Central memory CD8-positive, alpha-beta T cell (primary cell): ENCODE measurements around the gene KCNQ4.

Source experiments
- ATAC-seq: fragments of 150-1000 bp; cut with Tn5 transposase; replicated peaks from 2 replicates; pipeline ENCODE4 v1.10.0; 2022; ENCODE audit warnings: mild to moderate bottlenecking, moderate FRiP score, moderate number of reproducible peaks; ENCODE audit not compliant: poor library complexity, severe bottlenecking; ENCODE audit errors: extremely low read depth
- DNase-seq, 2 donors: peaks; one replicate each; pipeline ENCODE4 v3.0.0; 2021; ENCODE audit warnings: low spot score in 2 of 2
- H3K27ac Mint-ChIP-seq: one replicate; pipeline ENCODE4 v1.8.0; 2022; ENCODE audit warnings: low read depth, mild to moderate bottlenecking, moderate library complexity, mixed read lengths
- H3K27me3 Mint-ChIP-seq: one replicate; pipeline ENCODE4 v1.8.0; 2022; ENCODE audit warnings: mixed read lengths
- H3K36me3 Mint-ChIP-seq: one replicate; pipeline ENCODE4 v1.8.0; 2022; ENCODE audit warnings: mild to moderate bottlenecking, moderate library complexity, mixed read lengths; ENCODE audit not compliant: insufficient read depth
- H3K4me1 Mint-ChIP-seq: one replicate; pipeline ENCODE4 v1.8.0; 2022; ENCODE audit warnings: mixed read lengths
- H3K4me3 Mint-ChIP-seq: one replicate; pipeline ENCODE4 v1.8.0; 2022; ENCODE audit warnings: mild to moderate bottlenecking, moderate library complexity, mixed read lengths
- H3K9me3 Mint-ChIP-seq: one replicate; pipeline ENCODE4 v1.8.0; 2022; ENCODE audit warnings: mixed read lengths

KCNQ4 gene

DNA sequence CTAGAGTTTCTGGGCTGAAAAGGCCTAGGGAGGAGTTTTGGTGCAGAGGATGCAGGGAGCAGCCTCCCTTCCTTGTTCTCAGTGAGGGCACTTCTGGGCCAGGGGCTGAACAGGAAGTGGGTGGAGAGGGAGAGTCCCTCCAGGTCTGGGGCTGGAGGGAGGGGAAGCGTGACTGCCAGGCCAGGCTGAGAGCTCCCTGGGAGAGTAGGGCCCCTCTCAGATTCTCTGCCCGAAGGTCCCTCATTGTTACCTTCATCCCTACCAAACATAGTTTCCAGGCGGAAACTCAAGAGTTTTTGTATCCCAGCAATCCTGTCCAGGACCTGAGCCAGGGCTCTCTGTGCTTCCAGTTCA is 41.8 kb downstream of the KCNQ4 start:
- H3K36me3 Mint-ChIP-seq = no peaks in the 10 kb centered on the region
- no peaks in the 10 kb centered on the region for H3K27me3 Mint-ChIP-seq
- DNase-seq (no peak), ATAC-seq (peak; percentile 36)
- H3K27ac Mint-ChIP-seq = no peak overlapping the region
- peaks cover 25% of the 10 kb centered on the region for H3K4me1 Mint-ChIP-seq
- H3K4me3 Mint-ChIP-seq = no peak overlapping the region
- no peaks in the 10 kb centered on the region for H3K9me3 Mint-ChIP-seq

DNA sequence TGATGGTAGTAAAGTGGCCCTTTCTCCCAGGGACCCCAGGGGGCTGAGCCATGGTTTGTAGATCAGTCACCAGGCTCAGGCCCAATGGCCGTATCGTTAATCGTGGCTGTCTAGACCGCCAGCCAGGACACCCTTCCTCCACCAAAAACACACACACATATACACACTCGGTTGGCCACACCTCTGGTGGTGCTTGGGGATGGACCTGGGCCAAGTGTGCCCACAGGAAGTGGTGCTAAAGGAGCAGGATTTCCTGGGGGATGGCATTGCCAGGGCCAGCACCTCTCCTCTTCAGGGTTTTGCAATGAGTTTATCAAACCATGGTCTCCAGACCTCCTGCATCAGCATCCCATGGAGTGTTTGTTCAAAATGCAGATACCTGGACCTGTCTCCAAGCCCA is 42.4 kb downstream of the KCNQ4 start:
- H3K27me3 Mint-ChIP-seq = no peaks in the 10 kb centered on the region
- H3K4me3 Mint-ChIP-seq = no peak overlapping the region
- peaks cover 25% of the 10 kb centered on the region for H3K4me1 Mint-ChIP-seq
- peaks cover 1% of the 10 kb centered on the region for H3K36me3 Mint-ChIP-seq
- no peak for DNase-seq
- peak overlapping the region; percentile 38 for H3K27ac Mint-ChIP-seq
- no peak for ATAC-seq
- H3K9me3 Mint-ChIP-seq = no peaks in the 10 kb centered on the region

DNA sequence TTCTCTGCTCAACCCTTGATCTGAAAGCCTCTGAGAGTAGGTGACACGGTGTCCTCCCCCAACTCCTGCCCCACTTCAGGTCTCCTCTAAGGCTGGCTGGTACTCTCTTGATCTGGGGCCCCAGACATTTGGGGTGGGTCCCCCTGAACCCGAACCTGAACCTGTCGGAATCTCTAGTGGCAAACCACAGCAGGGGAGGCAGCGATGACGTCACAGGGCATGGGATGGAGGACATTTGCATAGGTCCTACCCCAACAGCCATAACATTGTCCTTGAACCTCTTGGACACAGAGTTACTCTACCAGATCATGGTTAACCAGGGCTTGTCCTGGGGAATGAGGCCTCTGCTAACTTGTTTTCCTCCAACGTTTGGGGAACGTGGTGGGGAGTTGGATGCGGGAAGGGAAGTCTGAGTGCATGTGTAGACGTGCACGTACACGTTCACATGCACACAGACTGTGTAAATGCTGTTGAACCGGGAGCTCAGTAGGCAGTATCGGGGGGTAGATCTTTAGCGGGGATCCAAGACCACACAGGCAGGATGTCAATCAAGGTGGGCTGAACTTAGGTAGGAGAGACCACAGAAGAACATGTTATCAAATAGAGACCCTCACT is 46.2 kb downstream of the KCNQ4 start:
- DNase-seq (no peak), ATAC-seq (no peak)
- no peak overlapping the region for H3K27ac Mint-ChIP-seq
- H3K9me3 Mint-ChIP-seq = no peaks in the 10 kb centered on the region
- H3K36me3 Mint-ChIP-seq = peaks cover 4% of the 10 kb centered on the region
- peaks cover 25% of the 10 kb centered on the region for H3K4me1 Mint-ChIP-seq
- no peaks in the 10 kb centered on the region for H3K27me3 Mint-ChIP-seq
- H3K4me3 Mint-ChIP-seq = no peak overlapping the region

DNA sequence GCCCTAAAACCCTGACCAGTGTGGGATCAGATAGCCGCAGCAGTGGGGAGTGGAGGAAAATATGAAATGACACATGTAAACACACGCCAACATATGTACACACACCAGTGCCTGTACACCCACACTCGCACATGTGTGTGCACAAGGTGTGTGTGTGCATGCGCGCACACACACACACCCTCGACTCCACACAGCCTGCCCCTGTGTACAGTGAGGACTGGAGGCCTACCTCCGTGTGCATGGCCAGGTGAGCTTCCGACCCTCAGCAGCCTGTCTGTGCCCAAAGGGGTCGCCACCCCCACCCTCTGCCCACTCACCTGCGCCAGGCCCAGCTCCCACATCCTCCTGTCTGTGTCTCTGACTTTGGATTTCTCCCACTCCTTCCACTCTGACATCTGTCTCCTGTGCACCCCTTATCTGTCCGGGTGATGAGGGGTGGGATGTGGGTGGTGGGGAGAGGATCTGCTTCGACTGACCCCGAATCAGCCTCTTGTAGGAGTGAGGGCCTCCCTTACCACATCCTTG is 46.9 kb downstream of the KCNQ4 start:
- no peaks in the 10 kb centered on the region for H3K9me3 Mint-ChIP-seq
- ATAC-seq (no peak), DNase-seq (no peak)
- H3K4me1 Mint-ChIP-seq = peaks cover 18% of the 10 kb centered on the region
- H3K4me3 Mint-ChIP-seq = no peak overlapping the region
- H3K36me3 Mint-ChIP-seq = peaks cover 4% of the 10 kb centered on the region
- no peaks in the 10 kb centered on the region for H3K27me3 Mint-ChIP-seq
- no peak overlapping the region for H3K27ac Mint-ChIP-seq

DNA sequence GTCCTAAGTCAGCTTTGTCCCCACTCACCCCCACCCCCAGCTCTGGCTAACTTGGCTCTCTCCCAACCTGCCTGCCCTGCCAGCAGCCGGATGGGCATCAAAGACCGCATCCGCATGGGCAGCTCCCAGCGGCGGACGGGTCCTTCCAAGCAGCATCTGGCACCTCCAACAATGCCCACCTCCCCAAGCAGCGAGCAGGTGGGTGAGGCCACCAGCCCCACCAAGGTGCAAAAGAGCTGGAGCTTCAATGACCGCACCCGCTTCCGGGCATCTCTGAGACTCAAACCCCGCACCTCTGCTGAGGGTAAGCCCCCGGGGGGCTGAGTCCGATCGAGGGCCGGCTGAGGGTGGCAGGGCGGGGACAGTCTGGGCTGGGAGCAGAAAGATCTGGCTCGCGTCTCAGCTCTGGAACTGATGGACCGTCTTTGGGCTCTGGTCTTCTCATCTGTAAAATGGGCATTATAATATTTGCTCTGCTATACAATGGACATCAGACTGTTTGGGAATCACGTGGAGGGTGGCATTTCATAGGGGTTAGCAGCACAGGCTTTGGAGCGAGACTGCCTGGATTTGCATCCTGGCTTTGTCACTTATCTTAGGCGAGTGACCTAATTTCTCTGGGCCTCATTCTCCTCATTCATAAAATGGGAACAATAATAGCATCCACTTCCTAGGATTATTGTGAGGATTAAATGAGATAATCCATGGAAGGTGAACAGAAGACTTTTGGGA is 47.6 kb downstream of the KCNQ4 start:
- H3K4me1 Mint-ChIP-seq = peaks cover 11% of the 10 kb centered on the region
- no peak for DNase-seq
- H3K27me3 Mint-ChIP-seq = no peaks in the 10 kb centered on the region
- peaks cover 4% of the 10 kb centered on the region for H3K36me3 Mint-ChIP-seq
- no peak for ATAC-seq
- no peak overlapping the region for H3K4me3 Mint-ChIP-seq
- no peak overlapping the region for H3K27ac Mint-ChIP-seq
- H3K9me3 Mint-ChIP-seq = no peaks in the 10 kb centered on the region

DNA sequence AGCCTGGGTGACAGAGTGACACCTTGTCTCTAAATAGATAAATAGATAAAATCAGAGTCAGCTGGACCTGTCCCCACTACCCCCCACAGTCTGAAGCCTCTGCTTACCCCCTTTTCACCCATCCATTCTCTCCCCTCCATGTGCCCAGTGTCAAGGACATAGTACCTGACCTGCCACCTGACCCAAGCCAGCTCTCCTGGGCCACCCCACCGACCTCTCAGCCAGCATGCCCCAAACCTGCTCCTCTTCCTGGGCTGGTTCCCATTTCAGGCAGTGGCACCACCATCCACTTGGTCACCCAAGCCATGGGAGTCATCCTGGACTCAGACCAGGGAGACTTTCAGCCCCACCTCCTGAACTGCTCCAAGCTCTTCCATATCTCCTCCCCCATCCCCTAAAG is 50.4 kb downstream of the KCNQ4 start:
- DNase-seq (no peak), ATAC-seq (no peak)
- Mint-ChIP-seq H3K27me3 (no peaks in the 10 kb centered on the region), H3K4me3 (no peak overlapping the region), H3K36me3 (peaks cover 4% of the 10 kb centered on the region), H3K4me1 (no peaks in the 10 kb centered on the region), H3K9me3 (no peaks in the 10 kb centered on the region), H3K27ac (no peak overlapping the region)

DNA sequence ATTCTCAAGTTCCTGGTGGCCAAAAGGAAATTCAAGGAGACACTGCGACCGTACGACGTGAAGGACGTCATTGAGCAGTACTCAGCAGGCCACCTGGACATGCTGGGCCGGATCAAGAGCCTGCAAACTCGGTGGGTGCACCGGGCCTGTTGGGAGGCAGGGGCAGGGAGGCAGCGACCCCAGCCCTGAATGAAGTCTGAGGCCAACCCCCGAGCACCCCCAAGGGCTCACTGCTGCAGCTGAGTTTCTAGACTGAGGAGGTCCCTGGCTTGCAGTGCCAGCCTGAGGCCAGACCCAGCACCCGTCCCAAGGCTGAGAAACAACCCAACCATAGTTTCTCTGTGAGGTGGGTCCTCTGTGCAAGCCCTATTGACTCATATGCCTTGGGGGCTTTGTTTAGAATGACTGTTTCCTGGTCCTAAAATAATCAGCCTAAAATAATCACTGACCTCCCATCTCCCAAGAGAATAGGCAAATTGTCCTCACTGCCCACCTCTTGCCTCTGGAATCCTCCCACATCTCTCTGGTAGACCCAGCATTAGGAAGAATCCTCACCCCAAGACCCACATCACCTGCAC is 51.5 kb downstream of the KCNQ4 start:
- no peak overlapping the region for H3K27ac Mint-ChIP-seq
- DNase-seq (no peak), ATAC-seq (no peak)
- H3K4me3 Mint-ChIP-seq = no peak overlapping the region
- no peaks in the 10 kb centered on the region for H3K4me1 Mint-ChIP-seq
- H3K9me3 Mint-ChIP-seq = no peaks in the 10 kb centered on the region
- peaks cover 4% of the 10 kb centered on the region for H3K36me3 Mint-ChIP-seq
- no peaks in the 10 kb centered on the region for H3K27me3 Mint-ChIP-seq

DNA sequence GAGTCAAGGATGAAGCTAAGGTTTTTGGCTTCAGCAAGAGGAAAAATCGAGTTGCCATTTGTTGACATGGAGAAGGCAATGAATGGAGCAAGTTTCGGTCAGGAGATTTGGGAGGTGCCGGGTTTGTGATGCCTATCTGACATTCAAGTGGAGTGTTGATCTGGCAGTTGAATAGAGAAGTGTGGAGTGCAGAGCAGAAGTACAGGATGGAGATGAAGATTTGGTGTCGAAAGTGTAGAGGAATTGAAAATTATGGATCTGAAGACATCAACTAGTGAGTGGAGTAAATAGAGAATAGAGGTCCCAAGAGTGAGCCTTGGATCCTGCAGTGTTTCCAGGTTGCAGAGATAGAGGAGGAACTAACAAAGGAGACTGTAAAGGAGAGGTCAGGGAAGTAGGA is 52.7 kb downstream of the KCNQ4 start:
- H3K4me1 Mint-ChIP-seq = peaks cover 5% of the 10 kb centered on the region
- no peak overlapping the region for H3K4me3 Mint-ChIP-seq
- DNase-seq (no peak), ATAC-seq (no peak)
- H3K36me3 Mint-ChIP-seq = peaks cover 3% of the 10 kb centered on the region
- H3K27ac Mint-ChIP-seq = no peak overlapping the region
- H3K27me3 Mint-ChIP-seq = no peaks in the 10 kb centered on the region
- H3K9me3 Mint-ChIP-seq = no peaks in the 10 kb centered on the region

DNA sequence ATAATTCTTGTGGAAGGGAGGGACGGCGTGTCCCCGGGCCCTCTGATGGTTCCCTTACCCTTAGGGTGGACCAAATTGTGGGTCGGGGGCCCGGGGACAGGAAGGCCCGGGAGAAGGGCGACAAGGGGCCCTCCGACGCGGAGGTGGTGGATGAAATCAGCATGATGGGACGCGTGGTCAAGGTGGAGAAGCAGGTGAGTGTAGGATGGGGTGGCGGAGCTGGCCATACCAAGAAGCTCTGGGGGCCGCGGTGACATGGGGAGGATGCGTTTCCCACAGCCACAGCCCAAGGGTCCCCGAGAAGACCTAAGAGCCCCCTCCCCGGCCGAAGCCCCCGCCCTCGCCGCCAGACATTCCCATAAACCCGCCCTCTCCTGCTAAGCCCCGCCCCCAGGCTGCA is 54.0 kb downstream of the KCNQ4 start:
- no peaks in the 10 kb centered on the region for H3K9me3 Mint-ChIP-seq

DNA sequence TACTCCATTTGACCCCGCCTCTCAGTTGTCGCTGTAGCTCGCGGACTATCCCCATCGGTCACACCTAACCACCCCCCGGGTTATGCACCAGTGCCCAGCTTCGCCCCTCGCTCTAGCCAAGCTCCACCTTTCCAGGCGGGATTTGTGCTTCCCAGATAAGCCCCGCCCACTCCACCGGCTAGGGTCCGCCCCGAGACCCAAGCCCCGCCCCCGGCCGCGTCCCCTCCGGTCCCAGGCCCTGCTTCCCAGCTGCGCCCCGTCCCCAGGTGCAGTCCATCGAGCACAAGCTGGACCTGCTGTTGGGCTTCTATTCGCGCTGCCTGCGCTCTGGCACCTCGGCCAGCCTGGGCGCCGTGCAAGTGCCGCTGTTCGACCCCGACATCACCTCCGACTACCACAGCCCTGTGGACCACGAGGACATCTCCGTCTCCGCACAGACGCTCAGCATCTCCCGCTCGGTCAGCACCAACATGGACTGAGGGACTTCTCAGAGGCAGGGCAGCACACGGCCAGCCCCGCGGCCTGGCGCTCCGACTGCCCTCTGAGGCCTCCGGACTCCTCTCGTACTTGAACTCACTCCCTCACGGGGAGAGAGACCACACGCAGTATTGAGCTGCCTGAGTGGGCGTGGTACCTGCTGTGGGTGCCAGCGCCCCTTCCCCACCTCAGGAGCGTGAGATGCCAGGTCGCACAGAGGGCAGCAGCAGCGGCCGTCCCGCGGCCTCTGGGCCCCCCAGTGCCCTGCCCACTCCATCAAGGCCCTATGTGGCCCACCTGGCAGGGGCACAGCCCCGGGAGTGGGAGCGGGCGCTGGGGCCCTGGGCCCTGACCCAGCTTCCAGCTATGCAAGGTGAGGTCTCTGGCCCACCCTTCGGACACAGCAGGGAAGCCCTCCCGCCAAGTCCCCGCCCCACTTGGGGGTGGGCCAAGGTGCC is 54.7 kb downstream of the KCNQ4 start:
- H3K27me3 Mint-ChIP-seq = no peaks in the 10 kb centered on the region
- H3K4me3 Mint-ChIP-seq = no peak overlapping the region
- no peaks in the 10 kb centered on the region for H3K9me3 Mint-ChIP-seq
- H3K4me1 Mint-ChIP-seq = peaks cover 5% of the 10 kb centered on the region
- H3K27ac Mint-ChIP-seq = no peak overlapping the region
- DNase-seq = no peak
- H3K36me3 Mint-ChIP-seq = no peaks in the 10 kb centered on the region
- ATAC-seq = no peak

More for the DNA sequence above, 54.0 kb downstream of the KCNQ4 start:
- ATAC-seq (no peak), DNase-seq (no peak)
- H3K27ac Mint-ChIP-seq = no peak overlapping the region
- H3K4me1 Mint-ChIP-seq = peaks cover 5% of the 10 kb centered on the region
- no peak overlapping the region for H3K4me3 Mint-ChIP-seq
- no peaks in the 10 kb centered on the region for H3K36me3 Mint-ChIP-seq
- H3K27me3 Mint-ChIP-seq = no peaks in the 10 kb centered on the region

DNA sequence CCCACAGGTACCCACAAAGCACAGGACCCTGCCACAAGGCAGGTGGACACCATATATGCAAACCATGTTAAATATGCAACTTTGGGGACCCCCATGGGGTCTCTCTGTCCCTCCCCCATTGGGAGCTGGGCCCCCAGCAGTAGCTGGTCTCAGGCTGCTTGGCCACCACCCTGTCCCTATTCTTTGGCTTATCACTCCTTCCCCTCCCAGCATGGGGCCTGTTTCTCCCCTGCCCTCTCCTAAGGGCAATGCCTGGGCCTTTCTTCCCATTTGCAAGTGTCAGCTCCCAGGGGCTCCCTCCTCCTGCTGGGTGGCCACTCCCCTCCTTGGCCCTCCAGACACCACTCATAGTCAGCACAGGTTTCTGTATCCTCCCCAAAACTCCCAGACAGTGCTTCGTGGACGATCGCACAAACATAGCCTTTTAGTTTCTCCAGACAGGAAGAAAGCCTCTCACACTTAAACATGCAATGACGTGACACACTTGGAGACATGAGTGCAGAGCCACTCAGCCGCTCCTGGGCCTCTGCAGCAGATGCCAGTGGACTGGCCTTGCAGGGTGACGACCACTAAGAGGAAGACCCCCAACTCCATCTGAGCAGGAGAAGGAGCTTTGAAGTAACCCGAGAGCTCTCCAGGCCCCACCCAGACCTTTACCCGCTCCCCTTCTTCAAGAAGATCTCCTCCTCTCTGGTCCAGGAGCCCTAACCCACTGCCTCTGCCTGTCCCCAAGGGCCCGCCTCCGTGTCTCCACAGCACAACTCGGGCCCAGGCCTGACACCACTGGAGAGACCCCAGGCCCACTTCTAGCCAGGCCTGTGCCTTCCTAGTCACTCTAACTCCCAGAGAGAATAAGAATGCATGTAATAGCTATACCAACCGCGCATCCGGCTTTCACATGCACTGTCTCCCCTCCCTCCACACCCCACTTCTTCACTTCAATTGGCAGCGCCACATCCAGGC is 55.7 kb downstream of the KCNQ4 start:
- H3K4me3 Mint-ChIP-seq = no peak overlapping the region

More for the DNA sequence above, 55.7 kb downstream of the KCNQ4 start:
- Mint-ChIP-seq H3K4me1 (peaks cover 5% of the 10 kb centered on the region), H3K27ac (no peak overlapping the region), H3K9me3 (no peaks in the 10 kb centered on the region), H3K36me3 (no peaks in the 10 kb centered on the region), H3K27me3 (no peaks in the 10 kb centered on the region)
- ATAC-seq (no peak), DNase-seq (no peak)
